Measurements from ENCODE around the gene ANKRD45.
"Not testable (repeated sequence)": the region's sequence is repeated elsewhere in the genome, so short reads cannot be mapped to it uniquely, and the experiment has no call there.

- TF ChIP-seq CBX3, EGR1 (IDR thresholded peaks at IDR 0.05; ENCODE audit: low read depth): not testable (repeated sequence)
Measured at GRCh38 chr1:173685121-173685520, 15.5 kb upstream of the ANKRD45 start.

Data from HCT116 (cell line).